Pancreas (tissue), 10 donors: ENCODE results near the gene CP. TPM values are rescaled to one million over a fixed set of nuclear protein-coding genes. Genes with fewer than 3 reads are reported as not detected.

Experiments used
- ATAC-seq, 4 donors: fragments of 200-7000 bp; cut with Tn5 transposase; one replicate each; pipeline versions ENCODE4 v1.8.0 to v1.9.1; 2020; ENCODE audit warnings: mild to moderate bottlenecking in 4 of 4, moderate library complexity in 4 of 4
- DNase-seq, 6 donors: peaks; one replicate each; pipeline ENCODE4 v3.0.0-alpha.2; 2020
- FAIRE-seq: peaks from 2 replicates; lab custom pipeline; 2012; peaks lifted over from hg19 to GRCh38; lab: Jason Lieb, UNC
- H3K27ac ChIP-seq, 4 donors: fragments of 200-600 bp; sonication (generic); 1 replicate in 3 of 4; 2 replicates in 1 of 4; pipeline versions ENCODE4 v1.5.0 to v1.8.0; 2020
- H3K27me3 ChIP-seq, 4 donors: fragments of 200-600 bp; one replicate each; pipeline ENCODE4 v1.8.0; 2021
- H3K36me3 ChIP-seq, 3 donors: fragments of 200-600 bp; sonication (generic) in 1 of 3; one replicate each; pipeline versions ENCODE4 v1.5.0 to v1.8.0; 2020 to 2021
- H3K4me1 ChIP-seq, 3 donors: fragments of 200-600 bp; one replicate each; pipeline ENCODE4 v1.8.0; 2021
- H3K4me3 ChIP-seq, 4 donors: fragments of 200-600 bp; sonication (generic) in 2 of 4; one replicate each; pipeline versions ENCODE4 v1.5.0 to v1.8.0; 2020 to 2021
- H3K9me3 ChIP-seq, 4 donors: fragments of 200-600 bp; one replicate each; pipeline ENCODE4 v1.8.0; 2021
- CTCF ChIP-seq, 4 donors: fragments of 200-600 bp; sonication (generic) in 3 of 4; IDR thresholded peaks; one replicate each; pipeline versions ENCODE4 v1.5.0 to v1.8.0; 2021; ENCODE audit warnings: antibody characterized with exemption in 4 of 4
- WGBS, 2 donors: extraction: QIAGEN DNeasy Blood & Tissue Kit; methylation state at CpG; one replicate each; pipeline ENCODE4 v1.1.7; 2013; 5-methylcytosine and 5-hydroxymethylcytosine counted together
- intact Hi-C, 3 donors: fragments of 100-400 bp; cut with DNase I; formaldehyde crosslinking; loops; one replicate each; pipeline versions ENCODE4 v1.11.1 to v1.14.2; 2022
- polyA plus RNA-seq, 2 donors: library from polyadenylated mRNA; stranded (reverse); fragments of 200-250 nt; gene quantifications; one replicate each; pipeline ENCODE4 v1.2.3, GENCODE V29; 2013
- total RNA-seq, 6 donors: library from RNA; stranded (reverse); fragmentation: NEBNext Ultra II Directional in 4 of 6; extraction: Animal tissue kit (Norgen Biotek cat#: 25700) in 4 of 6; gene quantifications; one replicate each; pipeline versions ENCODE4 v1.2.1 to v1.2.4, GENCODE V29; 2021 to 2023
- donor health status: healthy with polysubstance abuse.
- donor health status: DM: no; HTN: no; CAD: no; lungs with moderate emphysema.
- donor health status: DM: no; HTN: no; CAD: no.
- donor health status: control.
- donor health status: control.
- donor health status: Bipolar disorder and iron deficiency.
- donor health status: DM: yes; HTN: yes; CAD: no.
- donor health status: DM: no; HTN: no; CAD: no.
- donor health status: DM: no; HTN: no; CAD: no.
- donor health status: DM: yes; HTN: yes; CAD: no.

CP gene
- total RNA-seq (10 to 100 TPM in 2 of 6 donors, 1 to 10 TPM in 3, under 1 TPM in 1; 0.60 to 19.6 (median 1.8) TPM), polyA plus RNA-seq (1 to 10 TPM; 2.4 to 3.7 TPM)

- 20 to 31% methylated on average over 3 of the region's 3 CpGs for WGBS, 2 donors
- H3K9me3 ChIP-seq, result no peaks in the 10 kb centered on the region
- ATAC-seq, result peak in 3 of 4 donors; percentile 60 to 74 (median 72)
- H3K27ac ChIP-seq, result peak within 1 kb of the TSS in 2 of 4 donors; percentile 65
- intact Hi-C loops, result no loop called here
- DNase-seq, result no peak
- H3K27me3 ChIP-seq, result no peaks in the 10 kb centered on the region
- peak within 1 kb of the TSS in 1 of 4 donors; percentile 12 for H3K4me3 ChIP-seq
- TF ChIP-seq CTCF (IDR thresholded peaks at IDR 0.05), result no peak
- FAIRE-seq, result no peak
- H3K4me1 ChIP-seq, result peaks cover 7 to 41% (median 12%) of the 10 kb centered on the region in 3 donors
- H3K36me3 ChIP-seq, result no peaks in the 10 kb centered on the region
Observed at GRCh38 chr3:149221783-149222517, at the start of gene CP. CP (minus strand) TSS chr3:149221829; CDS start chr3:149221792, 37 bp downstream.

DNA sequence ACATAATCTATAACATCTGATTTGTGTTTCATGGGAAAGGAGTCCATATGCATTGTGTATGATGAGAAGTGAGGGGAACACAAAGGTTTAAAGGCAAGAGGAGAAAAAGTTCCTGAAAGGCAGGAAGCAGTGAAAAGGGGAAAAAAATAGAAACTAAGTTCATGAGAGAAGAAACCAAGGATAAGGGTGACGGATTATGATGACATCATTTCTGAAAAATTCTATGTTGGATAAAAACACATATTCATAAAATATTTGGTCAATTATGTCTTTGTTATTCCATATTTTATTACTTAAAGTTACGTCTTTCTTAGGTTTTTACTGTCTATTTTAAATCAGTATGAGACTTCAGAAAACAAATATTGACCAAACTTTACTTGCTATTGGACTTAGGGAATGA lies 48.6 kb upstream of the CP start:
- no peak for FAIRE-seq
- H3K4me3 ChIP-seq, result no peak overlapping the region

DNA sequence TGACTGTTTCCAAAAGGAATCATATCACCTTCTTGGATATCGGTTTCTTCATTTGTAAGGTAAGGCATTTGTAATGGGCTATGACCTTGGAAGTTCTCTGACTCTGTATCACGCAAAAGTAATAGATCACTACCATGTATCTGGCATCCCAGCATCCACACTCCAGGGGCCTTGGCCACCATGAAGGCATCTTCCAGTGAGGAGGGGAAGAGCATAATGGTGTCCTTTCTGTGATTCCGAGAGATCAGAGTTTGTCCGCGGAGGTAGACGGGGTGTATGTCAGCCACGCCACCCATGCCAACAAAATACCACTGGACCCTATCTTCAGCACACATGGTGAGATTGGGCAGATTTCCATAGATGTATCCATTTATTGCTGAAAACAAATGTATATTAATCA lies 48.1 kb upstream of the CP start:
- no peaks in the 10 kb centered on the region for H3K9me3 ChIP-seq
- no peaks in the 10 kb centered on the region for H3K27me3 ChIP-seq
- TF ChIP-seq CTCF (IDR thresholded peaks at IDR 0.05), result no peak
- no peak overlapping the region for H3K4me3 ChIP-seq
- no peaks in the 10 kb centered on the region for H3K4me1 ChIP-seq
- no peak for FAIRE-seq
- no peaks in the 10 kb centered on the region for H3K36me3 ChIP-seq
- 68 to 69% methylated on average over 7 of the region's 7 CpGs for WGBS, 2 donors
- intact Hi-C loops, result loop anchor here in 2 of 3 donors (10.0 kb wide), 2 partner anchors 145 to 305 kb away; partner anchors contain the start of gene HPS3 (in 1 of the 2)
- H3K27ac ChIP-seq, result no peak overlapping the region
- no peak for DNase-seq
- ATAC-seq, result no peak

More for the DNA sequence above, 48.6 kb upstream of the CP start:
- no peaks in the 10 kb centered on the region for H3K27me3 ChIP-seq
- H3K36me3 ChIP-seq, result no peaks in the 10 kb centered on the region
- H3K9me3 ChIP-seq, result no peaks in the 10 kb centered on the region
- 30 to 32% methylated on average over 2 of the region's 2 CpGs for WGBS, 2 donors
- ATAC-seq (no peak), DNase-seq (no peak)
- no peaks in the 10 kb centered on the region for H3K4me1 ChIP-seq
- H3K27ac ChIP-seq, result no peak overlapping the region
- intact Hi-C loops, result loop anchor here in 1 of 3 donors (10.0 kb wide), 1 partner anchor 305 kb away; no protein-coding TSS in a partner anchor
- TF ChIP-seq CTCF (IDR thresholded peaks at IDR 0.05), result no peak

- intact Hi-C loops, result loop anchor here in 1 of 3 donors (10.0 kb wide), 1 partner anchor 143 kb away; the partner anchor contains the start of gene HPS3
- FAIRE-seq, result no peak
- ATAC-seq, result no peak
- Histone ChIP-seq H3K4me1 (no peaks in the 10 kb centered on the region), H3K4me3 (no peak overlapping the region), H3K36me3 (no peaks in the 10 kb centered on the region), H3K27ac (no peak overlapping the region), H3K9me3 (no peaks in the 10 kb centered on the region), H3K27me3 (no peaks in the 10 kb centered on the region)
- WGBS, 2 donors, result 91 to 98% methylated on average over 6 of the region's 6 CpGs
- no peak for TF ChIP-seq CTCF (IDR thresholded peaks at IDR 0.05)
- DNase-seq, result no peak
Observed at GRCh38 chr3:149267565-149267964, 45.9 kb upstream of the CP start.

- FAIRE-seq (no peak), DNase-seq (no peak), ATAC-seq (no peak)
- no peak for TF ChIP-seq CTCF (IDR thresholded peaks at IDR 0.05)
- intact Hi-C loops, result loop anchor here in 1 of 3 donors (10.0 kb wide), 1 partner anchor 142 kb away; the partner anchor contains the start of gene HPS3
- Histone ChIP-seq H3K4me1 (no peaks in the 10 kb centered on the region), H3K4me3 (no peak overlapping the region), H3K27me3 (no peaks in the 10 kb centered on the region), H3K27ac (no peak overlapping the region), H3K36me3 (no peaks in the 10 kb centered on the region), H3K9me3 (no peaks in the 10 kb centered on the region)
Observed at GRCh38 chr3:149266736-149267135, 45.1 kb upstream of the CP start.
